ENCODE measurements around the gene ETHE1.
"Not testable (repeated sequence)": the region's sequence is repeated elsewhere in the genome, so short reads cannot be mapped to it uniquely, and the experiment has no call there.

Gene ETHE1

DNA sequence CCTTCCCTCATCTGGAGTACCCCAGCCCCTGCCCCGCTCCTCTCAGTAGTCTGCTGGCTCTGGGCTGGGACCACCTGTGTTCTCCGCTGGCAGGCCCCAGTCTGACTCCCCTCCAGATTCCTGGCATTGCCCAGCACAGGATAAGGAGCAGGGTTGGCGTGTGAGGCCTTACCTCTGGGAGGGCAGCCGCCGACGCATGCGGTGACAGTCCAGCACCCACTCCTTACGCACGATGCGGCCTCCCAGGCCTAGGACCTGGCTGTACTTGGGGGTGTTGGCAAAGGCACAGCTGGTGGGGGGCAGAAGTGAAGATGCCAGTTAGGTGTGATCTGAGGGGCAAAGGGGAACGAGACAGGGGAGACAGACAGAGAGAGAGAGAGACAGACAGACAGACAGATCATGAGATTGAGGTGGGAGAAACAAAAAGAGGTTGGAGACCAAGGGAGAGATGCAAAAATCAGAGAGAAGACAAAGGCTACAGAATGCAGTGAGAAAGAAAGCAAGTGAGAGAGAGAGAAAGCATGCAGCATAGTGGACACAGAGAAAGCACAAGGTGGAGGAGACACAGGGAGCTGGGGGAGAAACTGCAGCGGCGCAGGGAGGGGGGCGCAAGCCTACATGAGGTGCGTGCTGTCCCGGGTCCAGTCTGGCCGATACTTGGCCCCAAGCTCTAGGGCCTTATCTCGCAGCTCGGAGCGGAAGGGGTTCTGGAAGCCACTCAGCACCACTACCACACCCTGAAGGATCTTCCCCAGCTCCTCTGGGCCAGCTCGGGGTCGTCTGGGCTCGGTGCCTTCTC lies 24.6 kb upstream of the ETHE1 start:
- no peak for DNase-seq

DNA sequence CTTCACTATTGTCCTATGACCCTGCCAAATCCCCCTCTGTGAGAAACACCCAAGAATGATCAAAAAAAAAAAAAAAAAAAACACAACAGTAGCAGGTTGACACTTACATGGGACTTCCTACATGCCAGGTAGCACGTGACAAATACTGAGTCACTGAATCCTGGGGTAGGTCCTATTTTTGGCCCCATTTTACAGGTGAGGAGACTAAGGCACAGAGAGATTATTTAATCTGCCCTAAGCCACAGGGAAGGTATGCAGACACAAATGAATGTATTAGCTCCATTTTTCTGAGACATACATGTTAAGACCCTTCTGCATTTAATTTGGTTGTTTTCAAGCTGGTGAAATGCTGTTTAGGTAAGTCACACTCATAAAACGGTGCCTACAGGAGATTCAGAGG lies 21.7 kb upstream of the ETHE1 start:
- DNase-seq: no peak

- DNase-seq: not testable (repeated sequence)
Observed at GRCh38 chr19:43547926-43548325, 20.9 kb upstream of the ETHE1 start.

- DNase-seq: no peak
Observed at GRCh38 chr19:43546581-43546980, 19.6 kb upstream of the ETHE1 start.

DNA sequence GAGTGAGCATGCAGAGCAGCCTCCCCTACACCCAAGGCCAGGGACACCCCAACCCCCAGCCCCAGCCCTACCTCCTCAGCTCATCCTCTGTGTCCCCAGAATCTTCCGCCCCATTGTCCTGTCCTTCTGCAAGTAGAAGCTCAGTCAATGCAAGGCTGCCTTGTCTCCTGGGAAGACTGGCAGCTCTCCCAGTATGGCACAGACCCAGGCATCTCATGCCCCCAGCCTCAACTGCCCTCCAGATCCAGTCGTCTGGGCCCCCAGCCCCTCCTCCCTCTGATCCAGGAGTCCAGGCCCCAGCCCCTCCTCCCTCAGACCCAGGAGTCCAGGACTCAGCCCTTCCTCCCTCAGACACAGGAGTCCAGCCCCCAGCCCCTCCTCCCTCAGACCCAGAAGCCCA lies 19.0 kb upstream of the ETHE1 start:
- no peak for DNase-seq

GRCh38 chr19:43545276-43545675 lies 18.3 kb upstream of the ETHE1 start:
- no peak for DNase-seq

DNA sequence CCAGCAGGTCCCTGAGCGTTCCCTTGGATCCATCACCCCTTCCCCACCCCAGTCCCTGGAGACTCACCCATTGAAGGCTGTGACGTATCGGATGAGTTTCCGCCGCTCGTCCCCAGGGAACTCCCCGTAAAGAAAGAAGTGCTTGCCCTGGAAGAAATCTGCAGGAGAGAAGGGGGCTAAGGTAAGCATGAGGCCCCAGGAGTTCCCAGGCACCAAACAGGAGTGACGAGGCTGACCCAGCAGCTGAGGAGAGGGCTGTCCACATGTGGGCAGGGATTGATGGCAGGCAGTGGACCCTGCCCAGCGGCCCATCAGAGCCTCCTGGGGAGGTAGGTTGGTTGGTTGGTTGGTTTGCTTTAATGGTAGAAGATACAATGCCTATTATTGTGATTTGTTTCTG lies 17.1 kb upstream of the ETHE1 start:
- DNase-seq: no peak

- no peak for DNase-seq
Observed at GRCh38 chr19:43541920-43542650, 15.1 kb upstream of the ETHE1 start.

DNA sequence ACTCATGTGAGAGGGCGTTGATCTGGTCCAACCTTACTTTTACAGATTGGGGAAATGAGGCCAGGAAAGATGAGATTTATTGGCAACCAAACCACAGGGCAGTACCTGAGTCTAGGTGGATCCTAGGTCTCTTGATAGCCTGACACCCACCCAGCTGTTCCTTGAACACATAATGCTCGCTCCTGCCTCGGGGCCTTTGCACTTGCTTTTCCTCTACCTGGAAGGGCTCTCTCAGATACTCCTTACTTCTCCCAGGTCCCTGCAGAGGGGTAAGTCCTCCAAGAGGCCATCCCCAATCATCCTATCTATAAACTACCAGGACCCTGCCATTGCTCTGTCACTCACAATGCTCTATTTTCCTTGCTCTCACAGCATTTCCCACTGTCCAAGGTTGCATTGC lies 13.4 kb upstream of the ETHE1 start:
- DNase-seq: no peak

DNA sequence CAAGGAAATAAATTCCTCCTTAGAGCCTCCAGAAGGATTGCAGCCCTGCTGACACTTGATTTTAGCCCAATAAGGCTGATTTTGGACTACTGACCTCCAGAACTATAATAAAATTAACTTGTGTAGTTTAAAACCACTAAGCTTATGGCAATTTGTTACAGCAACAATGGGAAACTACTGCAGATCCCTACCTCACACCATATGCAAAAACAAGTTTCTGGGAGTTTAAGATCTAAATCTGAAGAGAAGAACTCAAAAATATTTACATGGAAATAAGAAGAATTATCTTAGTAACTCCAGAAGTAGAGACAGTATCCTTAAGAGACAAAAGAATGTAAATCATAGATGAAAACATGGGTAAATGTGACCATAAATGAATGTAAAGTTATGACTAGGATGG lies 11.9 kb upstream of the ETHE1 start:
- no peak for DNase-seq

GRCh38 chr19:43534816-43535761 lies 8.1 kb upstream of the ETHE1 start:
- no peak for DNase-seq

GRCh38 chr19:43534305-43534815 lies 7.4 kb upstream of the ETHE1 start:
- DNase-seq: no peak

DNA sequence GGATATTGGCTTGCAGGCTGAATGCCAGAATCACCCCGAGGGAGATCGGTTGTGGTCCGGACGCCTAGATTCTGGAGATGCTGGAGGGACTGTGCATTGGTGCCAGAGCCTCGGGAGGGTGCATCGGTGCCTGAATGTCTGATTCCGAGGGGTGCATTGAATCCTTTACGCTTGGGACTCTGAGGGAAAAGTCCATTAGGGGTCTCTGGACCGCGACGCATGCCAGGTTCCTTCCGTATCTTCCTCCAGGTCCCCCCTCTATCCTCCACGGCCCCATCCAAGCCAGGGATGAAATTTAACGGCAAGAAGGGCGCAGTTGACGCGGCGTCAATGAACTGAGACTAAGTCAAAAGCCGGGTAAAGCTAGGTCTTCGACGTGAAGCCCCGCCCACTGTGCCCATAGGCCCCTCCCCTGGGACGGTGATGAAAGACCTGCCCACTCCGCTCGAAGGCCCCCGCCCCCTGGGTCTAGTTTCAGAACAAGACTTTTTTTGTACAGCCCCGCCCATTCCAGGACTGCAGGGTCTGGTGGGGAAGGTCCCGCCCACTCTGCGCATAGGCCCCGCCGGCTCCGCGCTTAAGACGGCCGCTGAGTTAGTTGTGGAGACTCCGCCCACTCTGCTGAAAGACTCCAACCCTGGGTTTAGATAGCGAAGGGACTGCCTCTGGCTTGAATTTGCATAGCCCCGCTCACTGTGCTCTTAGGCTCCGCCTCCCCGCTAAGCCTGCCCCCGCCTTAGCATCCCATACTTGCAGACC lies 6.7 kb upstream of the ETHE1 start:
- peak; percentile 38 for DNase-seq

- peak; percentile 90 for DNase-seq
Observed at GRCh38 chr19:43532962-43533545, 6.1 kb upstream of the ETHE1 start, which contains the start of gene ZNF575. Gene ZNF575, plus strand, starts transcription at chr19:43533188. Its CDS starts 1,235 bp downstream, at chr19:43534423.

GRCh38 chr19:43532571-43532961 lies 5.6 kb upstream of the ETHE1 start:
- no peak for DNase-seq

DNA sequence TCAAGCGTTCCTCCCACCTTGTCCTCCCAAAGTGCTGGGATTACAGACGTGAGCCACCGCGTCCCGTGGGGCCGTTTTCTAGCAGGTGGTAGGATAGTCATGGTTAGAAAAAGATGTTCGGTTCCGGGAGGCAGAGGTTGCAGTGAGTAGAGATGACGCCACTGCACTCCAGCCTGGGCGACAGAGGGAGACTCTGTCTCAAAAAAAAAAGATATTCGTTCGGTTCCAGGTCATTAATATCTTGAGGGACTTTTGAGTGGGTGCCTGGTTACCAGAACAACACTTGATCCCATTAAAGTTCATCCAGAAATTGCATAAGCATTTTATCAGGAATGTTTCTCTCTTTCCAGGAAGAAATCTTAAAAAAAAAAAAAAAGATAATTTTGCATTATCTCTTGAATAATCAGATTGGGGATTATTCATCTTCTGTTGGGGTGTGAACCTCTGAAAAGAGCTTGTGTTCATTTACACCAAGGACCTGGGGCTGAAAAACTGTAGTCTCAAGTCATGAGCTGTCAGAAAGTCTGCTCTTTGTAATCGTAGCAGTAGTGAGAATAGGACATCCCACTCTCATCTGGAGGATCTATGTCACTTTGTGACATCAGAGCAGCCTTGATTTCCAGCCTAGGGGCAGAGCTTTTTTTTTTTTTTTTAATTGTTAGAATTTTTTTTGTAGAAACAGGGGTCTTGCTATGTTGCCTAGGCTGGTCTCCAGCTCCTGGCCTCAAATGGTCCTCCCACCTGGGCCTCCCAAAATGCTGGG lies 1.0 kb upstream of the ETHE1 start:
- DNase-seq: peak; percentile 90

DNA sequence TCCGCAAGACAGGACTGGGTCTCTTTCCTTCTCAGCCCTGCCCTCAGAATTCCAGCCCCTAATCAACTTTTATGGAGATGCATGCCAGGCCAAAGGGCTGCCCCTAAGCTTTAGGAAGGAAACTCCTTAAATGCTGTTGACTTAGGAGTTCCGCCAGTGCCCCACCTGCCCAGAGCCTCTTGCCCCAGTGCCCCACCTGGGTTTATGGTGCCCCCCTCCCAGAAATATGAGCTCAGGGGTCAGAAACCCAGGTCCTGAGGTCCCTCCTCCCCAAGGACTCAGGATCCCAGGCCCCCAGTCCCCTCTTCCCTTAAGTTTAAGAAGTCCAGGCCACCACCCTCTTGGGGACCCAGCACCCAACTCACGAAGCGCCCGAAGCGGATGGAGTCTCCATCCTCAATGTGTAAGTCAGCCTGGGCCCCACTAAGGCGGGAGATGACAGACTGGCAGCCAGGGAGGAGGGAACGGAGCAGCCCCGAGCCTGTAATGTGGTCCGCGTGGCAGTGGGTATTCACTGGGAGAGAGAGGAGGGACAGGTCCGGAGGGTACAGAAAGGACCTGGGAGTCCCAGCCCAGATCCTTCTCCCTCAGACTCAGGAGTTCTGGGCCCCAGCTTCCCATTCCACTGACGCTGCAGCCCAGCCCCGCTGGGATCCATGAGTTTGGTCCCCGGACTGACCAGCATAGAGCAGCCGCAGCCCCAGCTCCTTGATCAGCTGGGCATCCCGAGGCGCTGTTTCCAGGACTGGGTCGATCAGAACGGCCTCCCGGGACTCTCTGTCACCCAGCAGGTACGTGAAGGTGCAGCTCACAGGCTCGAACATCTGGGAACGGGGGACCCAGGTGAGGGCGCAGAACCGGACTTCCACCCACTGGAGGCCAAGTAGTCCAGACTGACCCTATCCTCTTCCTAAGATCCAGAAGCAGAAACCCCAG lies 897 bp downstream of the ETHE1 start:
- no peak for DNase-seq

- DNase-seq: peak; percentile 3
Observed at GRCh38 chr19:43524922-43525835, 1.8 kb downstream of the ETHE1 start.

- not testable (repeated sequence) for DNase-seq
Observed at GRCh38 chr19:43523696-43524095, 3.3 kb downstream of the ETHE1 start.
